Natural killer cell (primary cell): ENCODE measurements around the gene CLNK. TPM values are rescaled to one million over a fixed set of nuclear protein-coding genes. Genes with fewer than 3 reads are reported as not detected.

Source experiments
- ATAC-seq, 3 donors: fragments of 150-1000 bp in 2 of 3; fragments of 200-7000 bp in 1 of 3; cut with Tn5 transposase; 1 replicate in 1 of 3; 2 replicates in 2 of 3; pipeline ENCODE4 v1.10.0; 2021; ENCODE audit warnings: mild to moderate bottlenecking in 2 of 3, moderate library complexity in 2 of 3
- DNase-seq, 2 donors: peaks; one replicate each; pipeline versions ENCODE4 v3.0.0 to v3.0.0-alpha.2; 2013 to 2021; ENCODE audit warnings: mixed read lengths in 1 of 2
- H3K27ac ChIP-seq: one replicate; pipeline ENCODE4 v1.5.1; 2013; ENCODE audit warnings: mild to moderate bottlenecking, low read length
- H3K27me3 ChIP-seq: one replicate; pipeline ENCODE4 v1.6.1; 2013; ENCODE audit warnings: low read length; ENCODE audit not compliant: control insufficient read depth, insufficient read depth
- H3K36me3 ChIP-seq: one replicate; pipeline ENCODE4 v1.6.1; 2013; ENCODE audit warnings: low read length; ENCODE audit not compliant: control insufficient read depth, insufficient read depth
- H3K4me1 ChIP-seq: one replicate; pipeline ENCODE4 v1.6.1; 2013; ENCODE audit warnings: low read length; ENCODE audit not compliant: control insufficient read depth, insufficient read depth
- H3K4me3 ChIP-seq: one replicate; pipeline ENCODE4 v1.5.1; 2013; ENCODE audit warnings: low read length
- H3K9me3 ChIP-seq: one replicate; pipeline ENCODE4 v1.6.1; 2013; ENCODE audit warnings: low read length; ENCODE audit not compliant: control insufficient read depth, insufficient read depth
- H3K27ac Mint-ChIP-seq, 2 donors: one replicate each; pipeline ENCODE4 v1.8.0; 2022; ENCODE audit warnings: mild to moderate bottlenecking in 2 of 2, mixed read lengths in 2 of 2, moderate library complexity in 1 of 2
- H3K27me3 Mint-ChIP-seq, 2 donors: one replicate each; pipeline ENCODE4 v1.8.0; 2022; ENCODE audit warnings: low read depth in 2 of 2, mixed read lengths in 2 of 2
- H3K36me3 Mint-ChIP-seq: one replicate; pipeline ENCODE4 v1.8.0; 2022; ENCODE audit warnings: mixed read lengths
- H3K4me1 Mint-ChIP-seq, 2 donors: one replicate each; pipeline ENCODE4 v1.8.0; 2022; ENCODE audit warnings: mixed read lengths in 2 of 2
- H3K4me3 Mint-ChIP-seq: one replicate; pipeline ENCODE4 v1.8.0; 2022; ENCODE audit warnings: mild to moderate bottlenecking, moderate library complexity, mixed read lengths
- H3K9me3 Mint-ChIP-seq, 2 donors: one replicate each; pipeline ENCODE4 v1.8.0; 2022; ENCODE audit warnings: mixed read lengths in 2 of 2
- CTCF ChIP-seq: fragments of 200-600 bp; IDR thresholded peaks from one replicate; pipeline ENCODE4 v1.8.0; 2022; ENCODE audit warnings: antibody characterized with exemption
- WGBS: methylation state at CpG from one replicate; pipeline ENCODE4 v1.1.7; 2013; ENCODE audit warnings: missing lambda C conversion rate; ENCODE audit not compliant: insufficient coverage; 5-methylcytosine and 5-hydroxymethylcytosine counted together
- intact Hi-C: fragments of 100-400 bp; cut with micrococcal nuclease; formaldehyde crosslinking; loops from one replicate; pipeline ENCODE4 v1.14.2; 2022
- total RNA-seq, 4 donors: library from RNA; stranded (reverse); fragments of 120-200 nt in 1 of 4; gene quantifications; one replicate each; pipeline versions ENCODE4 v1.2.3 to v1.2.4, GENCODE V29; 2013 to 2022

The CLNK gene
- total RNA-seq, 3 donors from 2014 or later (not counting 1 experiment from before 2014, with no cell fraction given): 1.00 to 1.1 (median 1.0) TPM

GRCh38 chr4:10454726-10455125, 229.8 kb downstream of the CLNK start:
- intact Hi-C loops: loop anchor here (10.0 kb wide), 1 partner anchor 1020 kb away; no protein-coding TSS in a partner anchor
- DNase-seq: no peak
- peaks cover 3 to 8% of the 10 kb centered on the region in 2 donors for H3K27me3 Mint-ChIP-seq

GRCh38 chr4:10454121-10454520, 230.4 kb downstream of the CLNK start:
- intact Hi-C loops: loop anchor here (10.0 kb wide), 1 partner anchor 1021 kb away; no protein-coding TSS in a partner anchor
- WGBS: 100% methylated on average over 1 of the region's 1 CpG
- H3K9me3 Mint-ChIP-seq: no peaks in the 10 kb centered on the region
- peak overlapping the region; percentile 17 for H3K4me3 Mint-ChIP-seq
- peaks cover 7% of the 10 kb centered on the region for H3K9me3 ChIP-seq
- no peak overlapping the region for H3K27ac Mint-ChIP-seq
- peaks cover 0 to 2% of the 10 kb centered on the region in 2 donors for H3K27me3 Mint-ChIP-seq
- peaks cover 11% of the 10 kb centered on the region for H3K4me1 ChIP-seq
- no peak for DNase-seq
- no peak for ATAC-seq
- peaks cover 11% of the 10 kb centered on the region for H3K36me3 ChIP-seq
- no peak overlapping the region for H3K27ac ChIP-seq
- H3K36me3 Mint-ChIP-seq: no peaks in the 10 kb centered on the region
- H3K4me1 Mint-ChIP-seq: peaks cover 22 to 25% of the 10 kb centered on the region in 2 donors
- H3K27me3 ChIP-seq: no peaks in the 10 kb centered on the region
- TF ChIP-seq CTCF: no peak
- H3K4me3 ChIP-seq: no peak overlapping the region

More at GRCh38 chr4:10454726-10455125, 229.8 kb downstream of the CLNK start:
- no peak for ATAC-seq
- H3K4me3 ChIP-seq: no peak overlapping the region
- Mint-ChIP-seq H3K4me3 (no peak overlapping the region), H3K27ac (peak overlapping the region in 1 of 2 donors; percentile 29), H3K4me1 (peaks cover 22 to 25% of the 10 kb centered on the region in 2 donors), H3K36me3 (no peaks in the 10 kb centered on the region), H3K9me3 (no peaks in the 10 kb centered on the region)
- TF ChIP-seq CTCF: no peak
- H3K36me3 ChIP-seq: peaks cover 11% of the 10 kb centered on the region
- no peak overlapping the region for H3K27ac ChIP-seq
- peaks cover 6% of the 10 kb centered on the region for H3K9me3 ChIP-seq
- WGBS: 90% methylated on average over 6 of the region's 6 CpGs
- H3K27me3 ChIP-seq: no peaks in the 10 kb centered on the region
- peaks cover 11% of the 10 kb centered on the region for H3K4me1 ChIP-seq

DNA sequence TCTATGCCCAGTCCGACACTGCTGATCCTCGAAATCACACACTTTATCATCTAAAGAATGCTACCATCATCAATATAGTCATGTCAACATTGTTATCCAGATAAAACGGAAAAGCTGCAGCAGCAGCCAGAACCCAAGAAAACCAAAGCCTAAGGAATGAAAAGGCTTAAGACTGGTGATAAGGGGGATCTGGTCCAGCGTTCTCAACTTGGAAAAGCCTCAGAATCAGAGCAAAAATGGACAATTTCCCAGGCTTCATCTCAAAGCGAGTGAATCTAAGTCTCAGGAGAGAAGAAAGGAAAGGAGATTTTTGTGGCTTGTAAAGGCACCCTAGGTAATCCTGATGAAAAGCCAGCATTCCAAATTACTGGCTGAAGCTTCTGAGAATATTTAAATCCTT, 235.6 kb downstream of the CLNK start:
- Mint-ChIP-seq H3K4me1 (peaks cover 2 to 9% of the 10 kb centered on the region in 2 donors), H3K4me3 (no peak overlapping the region), H3K36me3 (peaks cover 43% of the 10 kb centered on the region), H3K27me3 (no peaks in the 10 kb centered on the region), H3K9me3 (peaks cover 7 to 15% of the 10 kb centered on the region in 2 donors), H3K27ac (no peak overlapping the region)
- Histone ChIP-seq H3K9me3 (peaks cover 37% of the 10 kb centered on the region), H3K4me3 (no peak overlapping the region), H3K4me1 (no peaks in the 10 kb centered on the region), H3K27me3 (no peaks in the 10 kb centered on the region), H3K27ac (no peak overlapping the region), H3K36me3 (peaks cover 21% of the 10 kb centered on the region)
- intact Hi-C loops: no loop called here
- DNase-seq: no peak
- no peak for TF ChIP-seq CTCF
- 98% methylated on average over 5 of the region's 5 CpGs for WGBS
- ATAC-seq: no peak

GRCh38 chr4:10442976-10443375, 241.6 kb downstream of the CLNK start:
- H3K4me3 ChIP-seq: no peak overlapping the region
- Mint-ChIP-seq H3K9me3 (peaks cover 20 to 32% of the 10 kb centered on the region in 2 donors), H3K4me1 (peaks cover 0 to 5% of the 10 kb centered on the region in 2 donors), H3K36me3 (peaks cover 62% of the 10 kb centered on the region), H3K4me3 (no peak overlapping the region), H3K27ac (no peak overlapping the region), H3K27me3 (no peaks in the 10 kb centered on the region)
- TF ChIP-seq CTCF: no peak
- H3K4me1 ChIP-seq: no peaks in the 10 kb centered on the region
- 98% methylated on average over 5 of the region's 5 CpGs for WGBS
- H3K36me3 ChIP-seq: peaks cover 13% of the 10 kb centered on the region
- intact Hi-C loops: no loop called here
- H3K27me3 ChIP-seq: no peaks in the 10 kb centered on the region
- DNase-seq (no peak), ATAC-seq (no peak)
- peaks cover 38% of the 10 kb centered on the region for H3K9me3 ChIP-seq
- no peak overlapping the region for H3K27ac ChIP-seq
